Measurements from ENCODE around the gene LYPD6.

The LYPD6 gene

GRCh38 chr2:149441255-149441654, 110.9 kb downstream of the LYPD6 start:
- Histone ChIP-seq H3K4me2 (no peak overlapping the region), H4K20me1 (ENCODE audit: insufficient read depth) (no peaks in the 10 kb centered on the region), H3K4me3 (IDR thresholded peaks at IDR 0.05; ENCODE audit: insufficient read depth, low read depth, low read length) (no peak overlapping the region), H3K36me3 (ENCODE audit: insufficient read depth) (no peaks in the 10 kb centered on the region), H3K27me3 (ENCODE audit: insufficient read depth, low read depth) (no peaks in the 10 kb centered on the region), H2AFZ (ENCODE audit: low read depth) (no peak overlapping the region), H3K27ac (no peak overlapping the region), H3K79me2 (ENCODE audit: insufficient read depth, low read depth) (no peaks in the 10 kb centered on the region), H3K4me1 (ENCODE audit: low read depth, poor library complexity, severe bottlenecking) (no peaks in the 10 kb centered on the region), H3K9ac (no peak overlapping the region)
- TF ChIP-seq CTCF (conservative IDR thresholded peaks at IDR 0.05; ENCODE audit: low read depth, low read length) = no peak

- no peak overlapping the region for H3K27ac ChIP-seq
- no peak overlapping the region for H2AFZ ChIP-seq (ENCODE audit: low read depth)
- H3K36me3 ChIP-seq (ENCODE audit: insufficient read depth) = no peaks in the 10 kb centered on the region
- no peak overlapping the region for H3K4me3 ChIP-seq (IDR thresholded peaks at IDR 0.05; ENCODE audit: insufficient read depth, low read depth, low read length)
- no peaks in the 10 kb centered on the region for H3K4me1 ChIP-seq (ENCODE audit: low read depth, poor library complexity, severe bottlenecking)
- no peak overlapping the region for H3K9ac ChIP-seq
- no peaks in the 10 kb centered on the region for H4K20me1 ChIP-seq (ENCODE audit: insufficient read depth)
- TF ChIP-seq CTCF (conservative IDR thresholded peaks at IDR 0.05; ENCODE audit: low read depth, low read length) = no peak
- no peaks in the 10 kb centered on the region for H3K79me2 ChIP-seq (ENCODE audit: insufficient read depth, low read depth)
- no peaks in the 10 kb centered on the region for H3K27me3 ChIP-seq (ENCODE audit: insufficient read depth, low read depth)
- no peak overlapping the region for H3K4me2 ChIP-seq
Measured at GRCh38 chr2:149442346-149442745, 112.0 kb downstream of the LYPD6 start.

GRCh38 chr2:149443150-149443549, 112.8 kb downstream of the LYPD6 start:
- H3K4me1 ChIP-seq (ENCODE audit: low read depth, poor library complexity, severe bottlenecking) = no peaks in the 10 kb centered on the region
- no peaks in the 10 kb centered on the region for H3K36me3 ChIP-seq (ENCODE audit: insufficient read depth)
- no peaks in the 10 kb centered on the region for H3K79me2 ChIP-seq (ENCODE audit: insufficient read depth, low read depth)
- no peak overlapping the region for H3K9ac ChIP-seq
- H2AFZ ChIP-seq (ENCODE audit: low read depth) = no peak overlapping the region
- H3K27ac ChIP-seq = no peak overlapping the region
- H3K4me2 ChIP-seq = no peak overlapping the region
- no peak overlapping the region for H3K4me3 ChIP-seq (IDR thresholded peaks at IDR 0.05; ENCODE audit: insufficient read depth, low read depth, low read length)
- no peaks in the 10 kb centered on the region for H3K27me3 ChIP-seq (ENCODE audit: insufficient read depth, low read depth)
- TF ChIP-seq CTCF (conservative IDR thresholded peaks at IDR 0.05; ENCODE audit: low read depth, low read length) = no peak
- H4K20me1 ChIP-seq (ENCODE audit: insufficient read depth) = no peaks in the 10 kb centered on the region

GRCh38 chr2:149446748-149447147, 116.4 kb downstream of the LYPD6 start:
- Histone ChIP-seq H3K4me1 (ENCODE audit: low read depth, poor library complexity, severe bottlenecking) (no peaks in the 10 kb centered on the region), H2AFZ (ENCODE audit: low read depth) (no peak overlapping the region), H4K20me1 (ENCODE audit: insufficient read depth) (no peaks in the 10 kb centered on the region), H3K4me3 (IDR thresholded peaks at IDR 0.05; ENCODE audit: insufficient read depth, low read depth, low read length) (no peak overlapping the region), H3K9ac (no peak overlapping the region), H3K27ac (no peak overlapping the region), H3K4me2 (no peak overlapping the region), H3K79me2 (ENCODE audit: insufficient read depth, low read depth) (no peaks in the 10 kb centered on the region), H3K36me3 (ENCODE audit: insufficient read depth) (no peaks in the 10 kb centered on the region), H3K27me3 (ENCODE audit: insufficient read depth, low read depth) (no peaks in the 10 kb centered on the region)
- TF ChIP-seq CTCF (conservative IDR thresholded peaks at IDR 0.05; ENCODE audit: low read depth, low read length) = no peak

GRCh38 chr2:149448315-149448714, 117.9 kb downstream of the LYPD6 start:
- Histone ChIP-seq H3K27me3 (ENCODE audit: insufficient read depth, low read depth) (no peaks in the 10 kb centered on the region), H3K4me3 (IDR thresholded peaks at IDR 0.05; ENCODE audit: insufficient read depth, low read depth, low read length) (no peak overlapping the region), H3K4me2 (no peak overlapping the region), H4K20me1 (ENCODE audit: insufficient read depth) (no peaks in the 10 kb centered on the region), H3K9ac (no peak overlapping the region), H3K36me3 (ENCODE audit: insufficient read depth) (no peaks in the 10 kb centered on the region), H2AFZ (ENCODE audit: low read depth) (no peak overlapping the region), H3K79me2 (ENCODE audit: insufficient read depth, low read depth) (no peaks in the 10 kb centered on the region), H3K4me1 (ENCODE audit: low read depth, poor library complexity, severe bottlenecking) (no peaks in the 10 kb centered on the region), H3K27ac (no peak overlapping the region)
- no peak for TF ChIP-seq CTCF (conservative IDR thresholded peaks at IDR 0.05; ENCODE audit: low read depth, low read length)
